Loucy (cell line): ENCODE data around the gene SH3GLB1.

Experiments used
- H2AFZ ChIP-seq: fragments of 200-600 bp; sonication (generic); 2 replicates; pipeline ENCODE4 v1.6.0; 2016; ENCODE audit warnings: antibody characterized with exemption, mild to moderate bottlenecking, low read length, moderate library complexity
- H3F3A ChIP-seq: fragments of 200-600 bp; 2 replicates; pipeline ENCODE4 v1.6.0; 2016; ENCODE audit warnings: antibody characterized with exemption, low read depth, mild to moderate bottlenecking
- H3K27me3 ChIP-seq: fragments of 200-600 bp; sonication (generic); 2 replicates; pipeline ENCODE4 v1.6.1; 2014; ENCODE audit warnings: low read length, mild to moderate bottlenecking; ENCODE audit not compliant: insufficient read depth, poor library complexity, severe bottlenecking
- H3K36me3 ChIP-seq: fragments of 200-600 bp; sonication (generic); 2 replicates; pipeline ENCODE4 v1.6.1; 2016; ENCODE audit warnings: low read length; ENCODE audit not compliant: insufficient read depth
- H3K4me1 ChIP-seq: fragments of 200-600 bp; sonication (generic); 2 replicates; pipeline ENCODE4 v1.5.1; 2014; ENCODE audit warnings: low read length, mild to moderate bottlenecking; ENCODE audit not compliant: insufficient read depth, poor library complexity, severe bottlenecking
- H3K4me2 ChIP-seq: fragments of 200-600 bp; sonication (generic); 2 replicates; pipeline ENCODE4 v1.6.0; 2014; ENCODE audit warnings: antibody characterized with exemption, low read length, low read depth, mild to moderate bottlenecking; ENCODE audit not compliant: poor library complexity, severe bottlenecking
- H3K4me3 ChIP-seq: fragments of 200-600 bp; sonication (generic); 2 replicates; pipeline ENCODE4 v1.5.1; 2014; ENCODE audit warnings: low read length, mild to moderate bottlenecking, mixed read lengths; ENCODE audit not compliant: poor library complexity, severe bottlenecking
- H3K79me2 ChIP-seq: fragments of 200-600 bp; sonication (generic); 2 replicates; pipeline ENCODE4 v1.6.1; 2014; ENCODE audit warnings: low read length; ENCODE audit not compliant: insufficient read depth
- H3K9ac ChIP-seq: fragments of 200-600 bp; sonication (generic); 2 replicates; pipeline ENCODE4 v1.6.0; 2014; ENCODE audit warnings: mild to moderate bottlenecking, low read depth, low read length, moderate library complexity; ENCODE audit not compliant: poor library complexity, severe bottlenecking
- H3K9me2 ChIP-seq: fragments of 200-600 bp; sonication (generic); replicated peaks from 2 replicates; pipeline ENCODE4 v1.6.1; 2016; ENCODE audit warnings: low read depth, low read length, mixed read lengths
- H3K9me3 ChIP-seq: fragments of 200-600 bp; sonication (generic); 2 replicates; pipeline ENCODE4 v1.6.1; 2014; ENCODE audit warnings: mild to moderate bottlenecking, antibody characterized with exemption, low read length, low read depth; ENCODE audit not compliant: insufficient read depth
- H4K20me1 ChIP-seq: fragments of 200-600 bp; sonication (generic); 2 replicates; pipeline ENCODE4 v1.6.0; 2014; ENCODE audit warnings: antibody characterized with exemption, low read length, mild to moderate bottlenecking; ENCODE audit not compliant: insufficient read depth, poor library complexity, severe bottlenecking
- CTCF ChIP-seq: fragments of 200-600 bp; sonication (generic); conservative IDR thresholded peaks from 2 replicates; pipeline ENCODE4 v1.5.1; 2014; ENCODE audit warnings: mild to moderate bottlenecking, antibody characterized with exemption, low read length
- EZH2phosphoT487 ChIP-seq: fragments of 200-600 bp; IDR thresholded peaks from 2 replicates; pipeline ENCODE4 v1.6.1; 2018; ENCODE audit warnings: antibody characterized with exemption, mild to moderate bottlenecking, moderate library complexity, borderline replicate concordance

SH3GLB1 gene

GRCh38 chr1:86748622-86749373 is 44.4 kb downstream of the SH3GLB1 start:
- no peak for TF ChIP-seq EZH2phosphoT487
- TF ChIP-seq CTCF, result no peak
- H2AFZ ChIP-seq, result no peak overlapping the region
- no peaks in the 10 kb centered on the region for H3F3A ChIP-seq
- H3K27me3 ChIP-seq, result no peaks in the 10 kb centered on the region
- peaks cover 22% of the 10 kb centered on the region; the same call in 1 of the 2 replicates for H3K36me3 ChIP-seq
- H3K9ac ChIP-seq, result no peak overlapping the region
- H4K20me1 ChIP-seq, result no peaks in the 10 kb centered on the region
- no peaks in the 10 kb centered on the region for H3K79me2 ChIP-seq
- H3K9me3 ChIP-seq, result no peaks in the 10 kb centered on the region
- no peak overlapping the region for H3K4me3 ChIP-seq
- H3K9me2 ChIP-seq, result no peaks in the 10 kb centered on the region
- H3K4me1 ChIP-seq, result no peaks in the 10 kb centered on the region
- H3K4me2 ChIP-seq, result no peak overlapping the region

GRCh38 chr1:86750076-86750475 is 45.7 kb downstream of the SH3GLB1 start:
- H3K4me3 ChIP-seq, result no peak overlapping the region
- TF ChIP-seq EZH2phosphoT487, result no peak
- TF ChIP-seq CTCF, result no peak
- no peak overlapping the region for H3K9ac ChIP-seq
- H3K27me3 ChIP-seq, result no peaks in the 10 kb centered on the region
- no peaks in the 10 kb centered on the region for H3K4me1 ChIP-seq
- no peaks in the 10 kb centered on the region for H3K9me2 ChIP-seq
- H3K9me3 ChIP-seq, result no peaks in the 10 kb centered on the region
- no peak overlapping the region for H3K4me2 ChIP-seq
- H4K20me1 ChIP-seq, result no peaks in the 10 kb centered on the region
- no peaks in the 10 kb centered on the region for H3F3A ChIP-seq
- H2AFZ ChIP-seq, result no peak overlapping the region
- H3K79me2 ChIP-seq, result no peaks in the 10 kb centered on the region
- peaks cover 9% of the 10 kb centered on the region; the same call in 1 of the 2 replicates for H3K36me3 ChIP-seq

- H3K79me2 ChIP-seq, result no peaks in the 10 kb centered on the region
- peaks cover 4% of the 10 kb centered on the region; the same call in 1 of the 2 replicates for H3K36me3 ChIP-seq
- no peaks in the 10 kb centered on the region for H3K9me2 ChIP-seq
- H3K4me2 ChIP-seq, result no peak overlapping the region
- H3K4me3 ChIP-seq, result no peak overlapping the region
- no peaks in the 10 kb centered on the region for H4K20me1 ChIP-seq
- no peaks in the 10 kb centered on the region for H3F3A ChIP-seq
- H2AFZ ChIP-seq, result no peak overlapping the region
- no peak overlapping the region for H3K9ac ChIP-seq
- H3K9me3 ChIP-seq, result no peaks in the 10 kb centered on the region
- no peaks in the 10 kb centered on the region for H3K4me1 ChIP-seq
- no peaks in the 10 kb centered on the region for H3K27me3 ChIP-seq
- TF ChIP-seq EZH2phosphoT487 (no peak), CTCF (no peak)
Measured at GRCh38 chr1:86750530-86750929, 46.2 kb downstream of the SH3GLB1 start.
